ENCODE data around the gene PRDM16. TPM values are rescaled to one million over a fixed set of nuclear protein-coding genes. Genes with fewer than 3 reads are reported as not detected.
A peak's percentile ranks its signal among the peaks of the same experiment; 100 is the strongest.

PRDM16 gene
- total and polyA plus RNA-seq, 2 of the 8 experiments (the other 6 are each of a cell fraction or from before 2014, with no cell fraction given) = 0.39 to 0.43 TPM

- Histone ChIP-seq H3K79me1 (ENCODE audit: low read depth, low read length) (no peaks in the 10 kb centered on the region), H3K36me3 (ENCODE audit: control insufficient read depth in 2 of 4, insufficient read depth in 4 of 4, low read length in 3 of 4) (no peaks in the 10 kb centered on the region), H3K23ac (ENCODE audit: insufficient read length) (no peak overlapping the region), H4K91ac (replicated peaks; ENCODE audit: insufficient read length, low read length) (no peak overlapping the region), H4K8ac (ENCODE audit: extremely low read depth, insufficient read depth, low read length) (peak overlapping the region; percentile 65), H2BK15ac (ENCODE audit: low read length) (no peak overlapping the region), H3K14ac (ENCODE audit: insufficient read length) (no peak overlapping the region), H2BK20ac (ENCODE audit: low read length) (no peak overlapping the region), H4K5ac (ENCODE audit: insufficient read length, low read depth, low read length) (no peak overlapping the region), H3K9me3 (ENCODE audit: insufficient read depth in 2 of 2, low read depth in 1 of 2, low read length in 1 of 2) (no peaks in the 10 kb centered on the region), H2BK5ac (ENCODE audit: low read depth, low read length) (no peak overlapping the region), H3K27ac (ENCODE audit: low read depth, low read length) (no peak overlapping the region), H4K20me1 (replicated peaks in 1 of 2; ENCODE audit: control insufficient read depth in 1 of 2, insufficient read depth in 2 of 2, low read length in 2 of 2) (peaks cover 0 to 3% of the 10 kb centered on the region in 2 experiments), H2BK12ac (ENCODE audit: low read depth, low read length) (0 out of 2 replicates have a peak overlapping the region, but pooled peaks have one; percentile 43), H2AK5ac (ENCODE audit: low read depth, low read length) (no peak overlapping the region), H3K18ac (ENCODE audit: extremely low read depth, low read length) (no peak overlapping the region), H3K4me3 (ENCODE audit: extremely low read depth in 1 of 4, insufficient read depth in 2 of 4, low read depth in 3 of 4, low read length in 4 of 4) (no peak overlapping the region), H3K4ac (replicated peaks; ENCODE audit: insufficient read length, low read depth, low read length) (no peak overlapping the region), H3K56ac (replicated peaks; ENCODE audit: insufficient read length, low read depth, low read length) (no peak overlapping the region), H2AFZ (ENCODE audit: low read length) (no peak overlapping the region), H2BK120ac (replicated peaks; ENCODE audit: low read depth, low read length) (no peak overlapping the region), H3K4me1 (replicated peaks in 1 of 4; ENCODE audit: control insufficient read depth in 3 of 4, insufficient read depth in 4 of 4, low read length in 3 of 4) (no peaks in the 10 kb centered on the region), H3K23me2 (ENCODE audit: low read depth, low read length) (no peaks in the 10 kb centered on the region; the same call in 1 of the 2 replicates), H3K9ac (replicated peaks in 1 of 4; ENCODE audit: extremely low read depth in 1 of 4, low read depth in 3 of 4, low read length in 3 of 4) (no peak overlapping the region), H3K27me3 (replicated peaks in 1 of 4; ENCODE audit: control insufficient read depth in 3 of 4, extremely low read depth in 1 of 4, insufficient read depth in 3 of 4, low read length in 3 of 4) (no peaks in the 10 kb centered on the region; a peak in 2 of 7 replicates), H3K79me2 (ENCODE audit: control insufficient read depth in 1 of 2, insufficient read depth in 2 of 2, low read length in 2 of 2) (no peaks in the 10 kb centered on the region), H3K4me2 (ENCODE audit: insufficient read depth in 1 of 2, low read depth in 2 of 2, low read length in 2 of 2) (no peak overlapping the region)
- TF ChIP-seq SAP30 (IDR thresholded peaks at IDR 0.05; ENCODE audit: insufficient read depth, insufficient replicate concordance, low read length) (no peak), SIN3A (conservative IDR thresholded peaks at IDR 0.05 in 1 of 2, IDR thresholded peaks at IDR 0.05 in 1 of 2; ENCODE audit: low read depth in 1 of 2, low read length in 2 of 2) (no peak), SIRT6 (IDR thresholded peaks at IDR 0.05; ENCODE audit: low read length) (no peak), TAF7 (optimal IDR thresholded peaks at IDR 0.05; ENCODE audit: borderline replicate concordance, low read depth, low read length) (no peak), SIX5 (IDR thresholded peaks at IDR 0.05; ENCODE audit: low read depth, low read length) (no peak)
- FAIRE-seq (no peak), DNase-seq (ENCODE audit: low read depth in 1 of 2, low spot score in 2 of 2) (no peak)
- ChIA-PET CTCF (ENCODE audit: partially characterized antibody) (interaction anchor here (0.7 to 1.2 kb wide), 2 partner anchors 11 to 32 kb away, joined by 3 read pairs; no protein-coding TSS in a partner anchor), POLR2A (ENCODE audit: partially characterized antibody) (no interaction called here)
- 100% methylated on average over 12 of the region's 22 CpGs; no CpG with 5 or more reads in 1 of the 2 experiments for WGBS, 2 experiments (ENCODE audit: extremely low coverage in 1 of 2, insufficient coverage in 1 of 2, insufficient read length in 1 of 2, insufficient replicate concordance in 2 of 2, low coverage in 1 of 2, low lambda C conversion rate in 2 of 2, missing lambda C conversion rate in 1 of 2)
These were observed 207.4 kb downstream of the PRDM16 start for GRCh38 chr1:3276341-3276800.

All from H1 (cell line).